ENCODE results near the gene PPP1CB.

GRCh38 chr2:28828382-28828781 is 76.8 kb downstream of the PPP1CB start:
- no peak for TF ChIP-seq CTCF (IDR thresholded peaks at IDR 0.05)
- TF ChIP-seq POLR2A (IDR thresholded peaks at IDR 0.05) = no peak
